HG02623 (cell line): ENCODE measurements around the gene EGLN1.
A peak's percentile ranks its signal among the peaks of the same experiment; 100 is the strongest.
"Not testable (repeated sequence)": the region's sequence is repeated elsewhere in the genome, so short reads cannot be mapped to it uniquely, and the experiment has no call there.

Experiments
- ATAC-seq: cut with Tn5 transposase; IDR thresholded peaks from one replicate; pipeline ENCODE4 v1.9.1; 2021; ENCODE audit warnings: moderate library complexity; ENCODE audit not compliant: unreplicated experiment

Gene EGLN1

DNA sequence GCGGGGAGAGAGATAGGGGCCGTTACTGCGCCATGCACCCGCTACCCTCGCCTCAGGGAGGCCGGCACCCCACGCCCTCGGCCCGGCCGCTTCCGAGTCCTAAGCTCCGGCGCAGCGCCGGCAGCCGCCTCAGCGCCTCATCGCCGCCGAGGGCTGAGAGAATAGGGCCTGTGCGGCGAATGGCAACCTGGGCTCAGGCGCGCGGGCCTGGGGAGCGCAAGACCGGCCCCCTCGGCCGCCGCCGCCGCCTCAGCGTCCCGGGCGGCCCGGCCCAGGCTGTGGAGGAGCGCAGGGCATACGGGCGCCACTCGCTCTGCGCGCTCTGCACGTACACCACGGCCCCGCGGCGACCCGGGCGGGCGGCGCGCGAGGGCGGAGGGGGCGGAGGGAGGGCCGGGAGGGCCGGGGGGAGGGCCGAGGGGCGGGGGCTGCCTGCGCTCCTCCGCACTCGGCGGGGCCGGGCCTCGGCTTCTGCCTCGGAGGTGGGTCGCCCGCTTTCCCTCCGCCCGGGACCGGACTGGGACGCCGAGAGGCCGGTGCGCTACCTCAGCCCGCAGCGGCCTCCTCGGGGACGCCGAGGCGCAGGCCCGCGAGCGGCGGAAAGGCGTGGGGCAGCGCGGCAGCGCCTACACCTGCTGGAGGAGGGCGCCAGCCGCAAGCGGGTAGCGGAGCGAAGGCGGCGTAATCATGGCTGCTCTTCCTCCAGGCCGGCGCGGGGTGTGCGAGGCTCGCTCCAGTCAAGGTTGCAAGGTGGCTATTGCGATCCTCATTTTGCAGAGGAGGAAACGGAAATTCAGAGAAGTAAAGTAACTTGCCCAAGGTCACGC is at the start of gene EGLN1:
Gene EGLN1, minus strand, starts transcription at position 317 of the 827 bp plus-strand sequence. CDS start 399 bp downstream, outside the sequence.
- ATAC-seq = peak; percentile 78

DNA sequence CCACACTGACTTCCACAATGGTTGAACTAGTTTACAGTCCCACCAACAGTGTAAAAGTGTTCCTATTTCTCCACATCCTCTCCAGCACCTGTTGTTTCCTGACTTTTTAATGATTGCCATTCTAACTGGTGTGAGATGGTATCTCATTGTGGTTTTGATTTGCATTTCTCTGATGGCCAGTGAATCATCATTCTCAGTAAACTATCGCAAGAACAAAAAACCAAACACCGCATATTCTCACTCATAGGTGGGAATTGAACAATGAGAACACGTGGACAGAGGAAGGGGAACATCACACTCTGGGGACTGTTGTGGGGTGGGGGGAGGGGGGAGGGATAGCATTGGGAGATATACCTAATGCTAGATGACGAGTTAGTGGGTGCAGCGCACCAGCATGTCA is 49.4 kb upstream of the EGLN1 start:
- not testable (repeated sequence) for ATAC-seq

DNA sequence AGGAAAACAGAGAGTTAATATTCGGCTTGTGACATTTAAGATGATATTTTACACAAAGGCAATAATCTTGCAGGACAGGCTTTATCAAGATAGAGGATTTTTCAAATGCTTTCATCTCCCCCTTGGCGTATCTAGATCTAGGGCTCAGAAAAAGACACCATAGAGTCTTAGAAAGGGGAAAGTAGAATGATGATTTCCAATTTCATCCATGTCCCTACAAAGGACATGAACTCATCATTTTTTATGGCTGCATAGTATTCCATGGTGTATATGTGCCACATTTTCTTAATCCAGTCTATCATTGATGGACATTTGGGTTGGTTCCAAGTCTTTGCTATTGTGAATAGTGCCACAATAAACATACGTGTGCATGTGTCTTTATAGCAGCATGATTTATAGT is 48.9 kb upstream of the EGLN1 start:
- ATAC-seq = not testable (repeated sequence)

DNA sequence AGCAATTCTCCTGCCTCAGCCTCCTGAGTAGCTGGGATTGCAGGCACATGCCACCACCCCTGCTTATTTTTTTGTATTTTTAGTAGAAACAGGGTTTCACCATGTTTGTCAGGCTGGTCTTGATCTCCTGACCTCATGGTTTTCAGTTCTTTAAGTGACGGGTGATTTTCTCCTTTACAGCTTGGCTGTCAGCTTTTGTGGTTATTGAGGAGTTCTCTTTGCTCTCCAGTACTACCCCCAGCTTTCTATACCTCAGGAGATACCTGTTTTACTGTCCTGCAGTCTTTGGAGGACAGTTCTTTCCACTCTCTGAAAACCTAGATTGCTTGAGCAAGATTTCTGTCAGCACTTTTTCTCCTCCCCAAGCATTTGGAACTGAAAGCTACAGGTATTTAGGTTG is 45.9 kb upstream of the EGLN1 start:
- ATAC-seq = no peak

DNA sequence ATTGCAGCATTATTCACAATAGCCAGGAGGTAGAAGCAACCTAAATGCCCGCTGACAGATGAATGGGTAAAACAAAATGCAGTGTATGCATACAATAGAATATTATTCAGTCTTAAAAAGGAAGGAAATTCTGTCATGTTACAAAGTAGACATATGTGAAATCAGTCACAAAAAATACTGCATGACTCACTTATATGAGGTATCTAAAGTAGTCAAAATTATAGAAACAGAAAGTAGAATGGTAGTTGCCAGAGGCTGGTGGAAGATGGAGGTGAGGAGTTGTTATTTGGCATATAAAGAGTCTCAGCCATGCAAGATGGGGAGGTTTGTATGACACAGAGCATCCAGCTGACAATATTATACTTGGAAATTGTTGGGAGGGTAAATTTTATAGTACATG is 43.0 kb upstream of the EGLN1 start:
- no peak for ATAC-seq

DNA sequence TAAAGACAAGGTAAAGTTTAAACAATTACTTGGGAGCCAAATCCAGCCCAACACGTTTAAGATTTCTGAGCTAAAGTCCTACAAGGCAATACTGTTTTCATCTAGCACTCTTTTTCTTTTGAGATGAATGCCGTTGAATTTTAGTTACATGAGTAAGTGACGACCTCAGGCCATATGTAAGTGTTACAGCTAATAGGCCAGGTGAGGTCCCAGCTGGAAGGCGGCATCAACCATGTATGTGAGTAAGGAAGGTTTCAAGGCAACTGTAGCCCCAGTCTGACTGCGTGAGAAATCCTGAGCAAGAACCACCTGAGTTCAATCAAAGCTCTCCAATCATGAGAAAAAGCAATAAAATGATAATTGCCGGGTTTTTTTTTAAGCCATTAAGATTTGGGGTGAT is 41.5 kb upstream of the EGLN1 start:
- no peak for ATAC-seq

DNA sequence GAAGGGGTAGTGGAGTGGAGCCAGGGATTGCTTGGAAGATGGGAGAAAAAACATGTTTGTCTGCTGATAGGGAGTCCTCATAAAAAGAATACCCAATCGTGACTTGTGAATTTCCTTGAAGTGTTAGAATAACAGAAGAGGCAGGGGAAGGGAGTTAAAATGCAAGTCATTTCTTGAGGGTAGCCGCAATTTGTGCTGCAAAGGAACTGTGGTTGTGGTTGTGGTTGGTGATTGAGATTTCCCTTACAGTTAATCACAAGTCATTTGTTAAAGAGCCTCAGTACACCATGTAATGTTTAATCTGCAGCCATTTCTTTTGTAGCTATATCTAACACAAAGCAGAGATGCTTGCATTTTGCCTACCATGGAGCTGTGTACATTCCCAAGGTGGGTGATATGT is 38.5 kb upstream of the EGLN1 start:
- ATAC-seq = peak; percentile 53

DNA sequence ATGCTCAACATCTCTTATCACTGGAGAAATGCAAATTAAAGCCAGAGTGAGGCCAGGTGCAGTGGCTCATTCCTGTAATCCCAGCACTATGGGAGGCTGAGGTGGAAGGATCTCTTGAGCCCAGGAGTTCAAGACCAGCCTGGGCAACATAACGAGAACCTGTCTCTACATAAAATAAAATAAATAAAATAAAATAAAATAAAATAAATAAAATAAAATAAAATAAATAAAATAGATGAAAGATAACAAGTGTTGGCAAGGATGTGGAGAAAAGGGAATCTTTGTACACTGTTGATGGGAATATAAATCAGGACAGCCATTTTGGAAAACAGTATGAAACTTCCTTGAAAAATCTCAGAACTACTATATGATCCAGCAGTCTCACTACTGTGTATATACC is 37.4 kb upstream of the EGLN1 start:
- ATAC-seq = not testable (repeated sequence)

DNA sequence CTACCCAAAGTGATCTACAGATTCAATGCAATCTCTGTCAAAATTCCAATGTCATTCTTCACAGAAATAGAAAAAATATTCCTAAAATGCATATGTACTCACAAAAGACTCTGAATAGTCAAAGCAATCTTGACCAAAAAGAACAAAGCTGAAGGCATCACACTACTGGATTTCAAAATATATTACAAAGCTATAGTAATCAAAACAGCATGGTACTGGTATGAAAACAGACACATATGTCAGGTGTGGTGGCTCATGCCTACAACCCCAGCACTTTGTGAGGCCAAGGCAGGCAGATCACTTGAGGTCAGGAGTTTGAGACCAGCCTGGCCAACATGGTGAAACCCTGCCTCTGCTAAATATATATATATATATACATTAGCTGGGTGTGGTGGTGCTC is 35.9 kb upstream of the EGLN1 start:
- ATAC-seq = not testable (repeated sequence)

DNA sequence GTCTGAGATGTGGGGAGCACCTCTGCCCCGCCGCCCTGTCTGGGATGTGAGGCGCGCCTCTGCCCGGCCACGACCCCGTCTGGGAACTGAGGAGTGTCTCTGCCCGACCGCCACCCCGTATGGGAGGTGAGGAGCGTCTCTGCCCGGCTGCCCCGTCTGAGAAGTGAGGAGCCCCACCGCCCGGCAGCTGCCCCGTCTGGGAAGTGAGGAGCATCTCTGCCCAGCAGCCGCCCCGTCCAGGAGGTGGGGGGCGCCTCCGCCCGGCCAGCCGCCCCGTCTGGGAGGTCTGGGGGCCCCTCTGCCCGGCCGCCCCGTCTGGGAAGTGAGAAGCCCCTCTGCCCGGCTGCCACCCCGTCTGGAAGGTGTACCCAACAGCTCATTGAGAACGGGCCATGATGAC is 32.0 kb upstream of the EGLN1 start:
- ATAC-seq = not testable (repeated sequence)

DNA sequence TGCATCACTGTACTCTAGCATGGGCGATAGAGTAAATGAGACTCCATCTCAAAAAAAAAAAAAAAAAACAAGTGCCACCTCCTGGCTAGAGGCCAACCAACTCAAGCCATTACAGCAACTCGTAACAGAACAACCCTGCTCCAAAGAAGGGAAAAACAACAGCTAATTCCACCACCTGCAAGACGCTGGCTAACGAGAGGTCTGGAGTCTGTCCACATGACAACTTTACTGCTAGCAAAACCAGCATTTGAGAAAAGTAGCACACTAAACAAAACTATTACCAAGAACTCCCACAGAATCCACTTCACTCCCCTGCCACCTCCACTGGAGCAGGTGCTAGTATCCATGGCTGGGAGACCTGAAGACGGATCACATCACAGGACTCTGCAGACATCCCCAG is 24.1 kb upstream of the EGLN1 start:
- no peak for ATAC-seq

DNA sequence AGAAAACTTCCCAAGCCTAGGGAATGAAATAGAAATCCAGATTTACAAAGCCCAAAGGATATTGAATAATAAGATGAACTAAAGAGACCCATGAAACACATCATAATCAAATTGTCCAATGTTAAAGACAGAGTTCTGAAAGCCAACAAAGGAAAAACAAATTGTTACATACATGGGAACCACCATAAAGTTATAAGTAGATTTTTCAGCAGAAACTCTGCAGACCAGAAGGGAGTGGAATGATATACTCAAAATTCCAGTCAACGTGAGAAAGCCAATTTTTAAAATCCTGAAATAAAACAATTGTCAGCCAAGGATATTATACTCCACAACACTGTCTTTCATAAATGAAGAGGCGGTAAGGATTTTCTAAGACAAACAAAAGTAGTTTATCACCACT is 22.0 kb upstream of the EGLN1 start:
- ATAC-seq = no peak

DNA sequence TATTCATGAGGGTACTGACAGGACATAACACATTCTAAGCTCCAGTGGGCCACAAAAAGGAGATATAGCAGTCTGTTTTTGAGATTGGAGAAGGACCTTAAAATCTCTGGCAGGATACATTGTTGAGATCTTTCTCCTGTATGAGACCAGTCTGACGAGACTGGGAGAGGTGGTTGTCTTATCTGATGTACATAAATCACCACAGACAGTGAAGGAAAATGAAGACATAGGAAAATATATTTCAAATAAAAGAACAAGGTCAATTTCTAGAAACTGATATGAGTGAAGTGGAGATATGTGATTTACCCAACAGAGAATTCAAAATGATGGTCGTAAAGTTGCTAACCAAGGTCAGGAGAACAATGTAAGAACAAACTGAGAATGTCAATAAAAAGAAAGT is 21.3 kb upstream of the EGLN1 start:
- ATAC-seq = no peak

DNA sequence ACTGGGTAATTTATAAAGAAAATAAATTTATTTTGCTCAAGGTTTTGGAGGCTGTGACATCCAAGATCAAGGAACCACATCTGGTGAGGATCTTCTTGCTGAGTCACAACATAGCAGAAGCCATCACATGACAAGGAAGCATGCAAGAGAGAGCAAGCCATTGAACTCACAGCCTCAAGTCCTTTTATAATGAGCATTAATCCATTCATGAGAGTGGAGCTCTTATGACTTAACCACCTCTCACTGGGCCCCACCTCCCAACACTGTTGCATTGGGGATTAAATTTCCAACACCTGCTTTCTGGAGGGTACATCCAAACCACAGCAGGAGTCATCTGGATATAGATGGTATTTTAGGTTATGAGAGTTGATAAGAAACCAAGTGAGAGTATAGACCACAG is 20.6 kb upstream of the EGLN1 start:
- ATAC-seq = no peak

DNA sequence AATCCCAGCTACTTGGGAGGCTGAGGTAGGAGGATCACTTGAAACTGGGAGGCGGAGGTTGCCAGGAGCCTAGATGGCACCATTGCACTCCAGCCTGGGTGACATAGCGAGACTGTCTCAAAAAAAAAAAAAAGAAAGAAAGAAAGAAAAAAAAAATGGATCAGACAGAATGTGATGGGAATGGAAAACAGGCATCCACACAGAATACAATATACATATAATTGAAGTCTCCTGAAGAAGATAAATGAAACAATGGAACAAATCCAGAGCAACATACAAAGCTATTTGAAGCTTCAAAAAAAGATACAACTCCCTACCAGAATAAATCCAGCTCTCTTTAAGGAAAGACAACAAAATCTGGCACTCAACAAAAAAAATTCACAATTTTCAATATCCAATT is 10.9 kb upstream of the EGLN1 start:
- no peak for ATAC-seq

DNA sequence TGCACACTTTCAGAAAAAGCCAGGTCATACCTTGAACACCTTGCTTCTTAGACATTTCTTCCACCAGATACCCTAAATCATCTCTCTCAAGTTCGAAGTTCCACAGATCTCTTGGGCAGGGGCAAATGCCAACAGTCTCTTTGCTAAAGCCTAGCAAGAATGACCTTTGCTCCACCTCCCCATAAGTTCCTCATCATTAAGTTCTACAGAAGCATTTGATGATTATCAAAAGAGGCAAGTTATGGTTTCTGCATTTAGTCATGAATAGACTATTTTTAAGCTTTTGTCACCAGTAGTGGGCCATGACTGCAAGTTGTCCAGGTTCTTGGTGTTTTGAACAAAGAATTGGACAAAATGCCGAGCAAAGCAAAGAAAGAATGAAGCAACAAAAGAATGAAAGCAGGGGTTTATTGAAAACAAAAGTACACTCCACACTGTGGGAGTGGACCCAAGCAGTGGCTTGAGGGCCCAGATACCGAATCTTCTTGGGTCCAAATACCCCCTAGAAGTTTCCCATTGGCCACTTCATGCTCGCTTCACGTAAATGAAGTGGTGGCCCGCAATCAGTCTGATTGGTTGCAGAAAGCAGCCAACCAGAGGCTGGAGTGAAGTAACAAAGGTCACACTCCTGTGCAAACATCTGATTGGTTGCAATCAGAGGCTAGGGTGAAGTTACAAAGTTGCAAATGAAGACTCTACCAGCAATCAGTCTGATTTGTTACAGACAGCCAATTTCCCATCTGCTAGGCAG is 9.8 kb upstream of the EGLN1 start:
- no peak for ATAC-seq

DNA sequence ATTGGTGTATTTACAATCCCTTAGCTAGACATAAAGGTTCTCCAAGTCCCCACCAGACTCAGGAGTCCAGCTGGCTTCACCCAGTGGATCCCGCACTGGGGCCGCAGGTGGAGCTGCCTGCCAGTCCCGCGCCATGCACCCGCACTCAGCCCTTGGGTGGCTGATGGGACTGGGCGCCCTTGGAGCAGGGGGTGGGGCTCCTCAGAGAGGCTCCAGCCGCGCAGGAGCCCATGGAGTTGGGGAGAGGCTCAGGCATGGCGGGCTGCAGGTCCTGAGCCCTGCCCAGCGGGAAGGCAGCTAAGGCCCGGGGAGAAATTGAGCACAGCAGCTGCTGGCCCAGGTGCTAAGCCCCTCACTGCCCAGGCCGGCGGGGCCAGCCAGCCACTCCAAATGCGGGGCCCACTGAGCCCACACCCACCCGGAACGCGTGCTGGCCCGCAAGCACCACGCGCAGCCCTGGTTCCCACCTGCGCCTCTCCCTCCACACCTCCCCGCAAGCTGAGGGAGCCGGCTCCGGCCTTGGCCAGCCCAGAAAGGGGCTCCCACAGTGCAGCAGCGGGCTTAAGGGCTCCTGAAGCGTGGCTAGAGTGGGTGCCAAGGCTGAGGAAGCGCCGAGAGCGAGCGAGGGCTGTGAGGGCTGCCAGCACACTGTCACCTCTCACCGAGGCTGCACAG is 8.7 kb upstream of the EGLN1 start:
- ATAC-seq = not testable (repeated sequence)

DNA sequence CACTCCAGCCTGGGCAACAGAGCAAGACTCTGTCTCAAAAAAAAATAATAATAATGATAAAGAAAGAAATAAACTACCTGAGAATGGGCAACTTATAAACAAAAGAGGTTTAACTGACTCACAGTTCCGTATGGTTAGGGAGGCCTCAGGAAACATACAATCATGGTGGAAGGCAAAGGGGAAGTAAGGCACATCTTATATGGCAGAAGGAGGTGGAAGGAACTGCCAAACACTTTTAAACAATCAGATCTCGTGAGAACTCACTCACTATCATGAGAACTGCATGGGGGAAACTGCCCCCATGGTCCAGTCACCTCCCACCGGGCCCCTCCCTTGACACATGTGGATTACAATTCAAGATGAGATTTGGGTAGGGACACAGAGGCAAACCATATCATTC is 6.3 kb upstream of the EGLN1 start:
- no peak for ATAC-seq

DNA sequence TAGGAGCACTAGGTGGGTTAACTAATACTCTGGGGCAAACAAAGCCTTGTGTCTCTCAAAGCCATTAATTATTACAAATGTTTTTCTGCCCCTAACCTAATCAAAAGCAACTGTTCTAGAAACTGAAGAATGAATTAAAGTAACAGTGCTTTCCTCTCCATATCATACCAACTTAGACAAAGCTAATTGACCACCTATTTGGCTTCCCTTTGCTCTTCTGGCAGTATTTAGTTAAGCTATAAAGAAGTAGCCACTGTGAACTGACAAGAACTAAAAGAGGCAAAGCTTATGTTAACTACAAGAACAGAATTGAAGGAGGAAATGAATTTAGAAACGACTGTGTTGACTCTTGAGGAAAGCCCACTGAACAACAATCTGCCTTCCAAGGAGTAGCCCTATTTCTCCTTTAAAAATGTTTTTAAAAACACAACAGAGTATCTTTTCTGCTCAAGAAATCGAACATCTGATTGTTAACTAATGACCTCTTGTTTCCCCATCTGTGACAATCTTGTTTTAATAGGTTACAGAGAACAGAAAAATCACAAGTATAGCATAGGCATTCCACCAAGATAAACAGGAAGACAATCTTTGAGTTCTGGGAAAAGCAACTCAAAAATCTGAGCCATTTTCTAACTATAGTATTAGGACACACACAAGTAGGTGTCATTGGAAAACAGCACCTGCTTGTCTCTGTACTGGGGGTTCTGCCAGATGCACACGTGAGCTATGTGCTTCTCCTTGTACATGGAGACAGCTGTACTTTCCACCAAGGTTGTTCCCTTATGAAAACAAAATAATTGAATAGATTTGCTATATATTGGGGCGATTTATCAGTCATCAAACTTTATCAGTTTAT is 3.1 kb upstream of the EGLN1 start:
- ATAC-seq = no peak

DNA sequence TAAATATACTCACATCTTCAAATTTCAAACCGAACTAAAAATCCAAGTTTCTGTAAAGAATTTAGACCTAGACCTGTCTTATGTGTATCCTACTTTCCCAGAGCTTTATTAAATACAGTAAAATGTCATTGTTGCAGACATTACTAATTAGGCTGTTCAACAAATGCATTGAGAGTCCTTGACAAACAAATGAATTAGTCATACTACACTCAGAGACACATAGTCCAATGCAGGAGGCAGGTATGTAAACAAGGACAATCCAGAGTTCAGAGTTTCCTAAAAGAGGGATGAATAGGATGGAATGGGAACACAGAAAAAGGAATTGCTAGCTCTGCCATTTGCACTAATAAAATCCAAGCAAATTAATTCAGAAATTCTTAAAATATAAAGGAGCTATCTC is 1.6 kb upstream of the EGLN1 start:
- ATAC-seq = no peak

DNA sequence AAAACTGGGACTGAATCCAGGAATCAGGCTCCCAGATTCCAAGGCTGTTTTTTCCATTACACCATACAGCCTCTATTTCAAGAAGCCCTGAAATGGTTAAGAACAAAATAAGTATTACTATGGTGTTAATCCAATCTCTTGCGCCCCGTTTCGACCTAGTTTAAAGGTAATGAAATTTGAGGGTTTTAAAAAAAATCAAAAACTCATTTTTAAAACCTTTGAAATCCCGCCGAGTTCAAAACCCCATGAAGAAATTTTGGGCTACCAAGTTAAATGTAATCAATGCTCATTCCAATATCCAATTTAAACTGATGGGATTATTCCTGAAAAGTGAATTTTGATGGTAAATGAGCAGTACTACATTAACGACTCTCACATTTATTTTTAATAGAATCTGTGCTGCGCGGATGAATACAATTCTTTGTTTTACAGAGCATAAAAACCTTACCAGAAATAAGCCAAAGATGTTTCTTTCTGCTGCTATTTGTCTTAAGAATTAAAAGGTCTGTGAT is 767 bp upstream of the EGLN1 start:
- ATAC-seq = no peak
